Muscle layer of duodenum (tissue), 2 donors: ENCODE measurements around the gene EMILIN3.

Experiments
- H3K27ac ChIP-seq: one replicate; pipeline ENCODE4 v1.7.0; 2013; ENCODE audit warnings: mild to moderate bottlenecking, low read length
- H3K27me3 ChIP-seq: one replicate; pipeline ENCODE4 v1.7.0; 2013; ENCODE audit warnings: low read depth, mild to moderate bottlenecking, control low read depth, low read length
- H3K36me3 ChIP-seq, 2 donors: one replicate each; pipeline ENCODE4 v1.7.0; 2013; ENCODE audit warnings: low read length in 2 of 2, control low read depth in 1 of 2, mild to moderate bottlenecking in 1 of 2; ENCODE audit not compliant: insufficient read depth in 2 of 2, control insufficient read depth in 1 of 2
- H3K4me1 ChIP-seq, 2 donors: one replicate each; pipeline ENCODE4 v1.7.0; 2013; ENCODE audit warnings: low read length in 2 of 2, mild to moderate bottlenecking in 2 of 2, control low read depth in 1 of 2, moderate library complexity in 1 of 2; ENCODE audit not compliant: insufficient read depth in 2 of 2, control insufficient read depth in 1 of 2
- H3K4me3 ChIP-seq, 2 donors: one replicate each; pipeline ENCODE4 v1.7.0; 2013; ENCODE audit warnings: low read length in 2 of 2, low read depth in 1 of 2, mild to moderate bottlenecking in 1 of 2
- H3K9me3 ChIP-seq, 2 donors: one replicate each; pipeline ENCODE4 v1.7.0; 2013; ENCODE audit warnings: low read length in 2 of 2, control low read depth in 1 of 2, mild to moderate bottlenecking in 1 of 2; ENCODE audit not compliant: control insufficient read depth in 1 of 2
- donor health status: healthy.

Gene EMILIN3

GRCh38 chr20:41371371-41371770 lies 4.8 kb upstream of the EMILIN3 start:
- H3K9me3 ChIP-seq, result no peaks in the 10 kb centered on the region
- H3K4me3 ChIP-seq, result no peak overlapping the region

GRCh38 chr20:41370176-41370575 lies 3.6 kb upstream of the EMILIN3 start:
- no peak overlapping the region for H3K4me3 ChIP-seq
- peaks cover 7% of the 10 kb centered on the region for H3K27me3 ChIP-seq
- H3K9me3 ChIP-seq, result no peaks in the 10 kb centered on the region
- H3K36me3 ChIP-seq, result no peaks in the 10 kb centered on the region
- H3K27ac ChIP-seq, result no peak overlapping the region
- peaks cover 0 to 13% of the 10 kb centered on the region in 2 donors for H3K4me1 ChIP-seq

More at GRCh38 chr20:41371371-41371770, 4.8 kb upstream of the EMILIN3 start:
- Histone ChIP-seq H3K4me1 (peaks cover 0 to 5% of the 10 kb centered on the region in 2 donors), H3K27ac (no peak overlapping the region), H3K36me3 (no peaks in the 10 kb centered on the region), H3K27me3 (no peaks in the 10 kb centered on the region)

- Histone ChIP-seq H3K36me3 (no peaks in the 10 kb centered on the region), H3K9me3 (no peaks in the 10 kb centered on the region), H3K27ac (no peak overlapping the region), H3K4me3 (no peak overlapping the region), H3K4me1 (peaks cover 0 to 13% of the 10 kb centered on the region in 2 donors), H3K27me3 (peaks cover 11% of the 10 kb centered on the region)
Observed at GRCh38 chr20:41369673-41370072, 3.1 kb upstream of the EMILIN3 start.

- H3K4me3 ChIP-seq, result no peak overlapping the region
- H3K27me3 ChIP-seq, result peaks cover 14% of the 10 kb centered on the region
- H3K36me3 ChIP-seq, result no peaks in the 10 kb centered on the region
- peaks cover 0 to 13% of the 10 kb centered on the region in 2 donors for H3K4me1 ChIP-seq
- H3K27ac ChIP-seq, result no peak overlapping the region
- H3K9me3 ChIP-seq, result no peaks in the 10 kb centered on the region
Observed at GRCh38 chr20:41367956-41368355, 1.3 kb upstream of the EMILIN3 start.

- Histone ChIP-seq H3K27ac (no peak overlapping the region), H3K9me3 (no peaks in the 10 kb centered on the region), H3K27me3 (peaks cover 14% of the 10 kb centered on the region), H3K4me3 (no peak overlapping the region), H3K4me1 (peaks cover 0 to 13% of the 10 kb centered on the region in 2 donors), H3K36me3 (no peaks in the 10 kb centered on the region)
Observed at GRCh38 chr20:41367393-41367695, 726 bp upstream of the EMILIN3 start.

GRCh38 chr20:41365777-41366545 lies 657 bp downstream of the EMILIN3 start:
- no peak overlapping the region for H3K27ac ChIP-seq
- peaks cover 0 to 13% of the 10 kb centered on the region in 2 donors for H3K4me1 ChIP-seq
- peak overlapping the region in 1 of 2 donors; percentile 59 for H3K4me3 ChIP-seq
- H3K9me3 ChIP-seq, result no peaks in the 10 kb centered on the region
- peaks cover 14% of the 10 kb centered on the region for H3K27me3 ChIP-seq
- H3K36me3 ChIP-seq, result no peaks in the 10 kb centered on the region

GRCh38 chr20:41364967-41365765 lies 1.5 kb downstream of the EMILIN3 start:
- no peaks in the 10 kb centered on the region for H3K36me3 ChIP-seq
- peak overlapping the region in 1 of 2 donors; percentile 59 for H3K4me3 ChIP-seq
- no peak overlapping the region for H3K27ac ChIP-seq
- H3K4me1 ChIP-seq, result peaks cover 0 to 13% of the 10 kb centered on the region in 2 donors
- H3K27me3 ChIP-seq, result peaks cover 14% of the 10 kb centered on the region
- no peaks in the 10 kb centered on the region for H3K9me3 ChIP-seq

- peaks cover 14% of the 10 kb centered on the region for H3K27me3 ChIP-seq
- no peak overlapping the region for H3K27ac ChIP-seq
- no peak overlapping the region for H3K4me3 ChIP-seq
- no peaks in the 10 kb centered on the region for H3K36me3 ChIP-seq
- H3K4me1 ChIP-seq, result peaks cover 0 to 13% of the 10 kb centered on the region in 2 donors
- H3K9me3 ChIP-seq, result no peaks in the 10 kb centered on the region
Observed at GRCh38 chr20:41364236-41364855, 2.3 kb downstream of the EMILIN3 start.

GRCh38 chr20:41363601-41364000 lies 3.0 kb downstream of the EMILIN3 start:
- Histone ChIP-seq H3K4me3 (no peak overlapping the region), H3K4me1 (peaks cover 0 to 13% of the 10 kb centered on the region in 2 donors), H3K27ac (no peak overlapping the region), H3K36me3 (peaks cover 0 to 2% of the 10 kb centered on the region in 2 donors), H3K27me3 (peaks cover 14% of the 10 kb centered on the region), H3K9me3 (no peaks in the 10 kb centered on the region)

- Histone ChIP-seq H3K4me1 (peaks cover 0 to 13% of the 10 kb centered on the region in 2 donors), H3K27ac (no peak overlapping the region), H3K36me3 (peaks cover 0 to 11% of the 10 kb centered on the region in 2 donors), H3K27me3 (peaks cover 14% of the 10 kb centered on the region), H3K4me3 (no peak overlapping the region), H3K9me3 (no peaks in the 10 kb centered on the region)
Observed at GRCh38 chr20:41362748-41363140, 3.9 kb downstream of the EMILIN3 start.
